B cell (primary cell): ENCODE results near the gene ADGRD2. TPM values are rescaled to one million over a fixed set of nuclear protein-coding genes. Genes with fewer than 3 reads are reported as not detected.

Experiments used
- ATAC-seq: fragments of 200-7000 bp; cut with Tn5 transposase; one replicate; pipeline ENCODE4 v1.10.0; 2021; ENCODE audit warnings: low read depth, mild to moderate bottlenecking, moderate number of reproducible peaks, moderate library complexity
- CTCF ChIA-PET: fragments of 350-600 bp; sonication (Branson Sonifier 250); formaldehyde crosslinking; loops from one replicate; lab custom pipeline; 2021; ENCODE audit warnings: antibody characterized with exemption, inconsistent platforms; lab: Charles Lee
- POLR2A ChIA-PET: fragments of 350-600 bp; sonication (Branson Sonifier 250); formaldehyde crosslinking; loops from one replicate; lab custom pipeline; 2021; ENCODE audit warnings: antibody characterized with exemption; lab: Charles Lee
- DNase-seq: peaks from one replicate; pipeline ENCODE4 v3.0.0; 2013
- H2AFZ ChIP-seq: 2 replicates; pipeline ENCODE4 v1.6.1; 2012; ENCODE audit warnings: mild to moderate bottlenecking, low read depth, low read length; ENCODE audit not compliant: insufficient read depth, poor library complexity, severe bottlenecking
- H3K27ac ChIP-seq, 2 donors: 1 replicate in 1 of 2; 2 replicates in 1 of 2; pipeline ENCODE4 v1.5.1; 2012 to 2013; ENCODE audit warnings: low read length in 2 of 2, mild to moderate bottlenecking in 2 of 2, moderate library complexity in 1 of 2
- H3K27me3 ChIP-seq, 4 experiments: fragments of 200-600 bp in 1 of 4; sonication (generic) in 1 of 4; replicated peaks in 1 of 4; 1 replicate in 2 of 4; 2 replicates in 2 of 4; pipeline versions ENCODE4 v1.6.1 to v1.7.0; 2013 to 2016; ENCODE audit warnings: low read length in 3 of 4, mild to moderate bottlenecking in 2 of 4, mixed read lengths in 1 of 4, moderate library complexity in 1 of 4; ENCODE audit not compliant: insufficient read depth in 4 of 4, control insufficient read depth in 3 of 4; ENCODE audit errors: control extremely low read depth in 1 of 4
- H3K36me3 ChIP-seq, 2 experiments: replicated peaks in 1 of 2; 1 replicate in 1 of 2; 2 replicates in 1 of 2; pipeline versions ENCODE4 v1.6.1 to v1.7.1; 2013; ENCODE audit warnings: low read length in 1 of 2; ENCODE audit not compliant: insufficient read depth in 2 of 2, control insufficient read depth in 1 of 2; ENCODE audit errors: control extremely low read depth in 1 of 2, extremely low read depth in 1 of 2
- H3K4me1 ChIP-seq, 2 donors: fragments of 200-600 bp in 1 of 2; sonication (generic) in 1 of 2; 1 replicate in 1 of 2; 2 replicates in 1 of 2; pipeline versions ENCODE4 v1.5.1 to v1.6.1; 2013 to 2017; ENCODE audit warnings: low read length in 2 of 2; ENCODE audit not compliant: control insufficient read depth in 2 of 2, insufficient read depth in 2 of 2
- H3K4me2 ChIP-seq: replicated peaks from 2 replicates; pipeline ENCODE3; 2012; ENCODE audit warnings: mild to moderate bottlenecking, low read depth, low read length; ENCODE audit not compliant: poor library complexity, severe bottlenecking
- H3K4me3 ChIP-seq, 5 experiments: fragments of 200-600 bp in 1 of 5; sonication (generic) in 1 of 5; 1 replicate in 3 of 5; 2 replicates in 2 of 5; pipeline versions ENCODE4 v1.5.1 to v1.7.0; 2011 to 2016; ENCODE audit warnings: low read length in 4 of 5, mild to moderate bottlenecking in 4 of 5, low read depth in 2 of 5, control low read depth in 1 of 5, moderate library complexity in 1 of 5; ENCODE audit not compliant: insufficient read depth in 1 of 5; ENCODE audit errors: control extremely low read depth in 1 of 5, extremely low read depth in 1 of 5
- H3K79me2 ChIP-seq: fragments of 200-600 bp; sonication (generic); one replicate; pipeline ENCODE4 v1.6.0; 2016; ENCODE audit warnings: low read length; ENCODE audit not compliant: control insufficient read depth, insufficient read depth
- H3K9ac ChIP-seq: fragments of 200-600 bp; sonication (generic); 2 replicates; pipeline ENCODE4 v1.6.1; 2017; ENCODE audit warnings: mild to moderate bottlenecking, low read length, moderate library complexity
- H3K9me3 ChIP-seq, 3 donors: one replicate each; pipeline versions ENCODE4 v1.6.1 to v1.7.1; 2013; ENCODE audit warnings: low read length in 2 of 3; ENCODE audit not compliant: control insufficient read depth in 2 of 3, insufficient read depth in 1 of 3; ENCODE audit errors: control extremely low read depth in 1 of 3
- H4K20me1 ChIP-seq: 2 replicates; pipeline ENCODE4 v1.6.0; 2012; ENCODE audit warnings: mild to moderate bottlenecking, low read length; ENCODE audit not compliant: insufficient read depth, control insufficient read depth, poor library complexity, severe bottlenecking
- H3K27ac Mint-ChIP-seq: one replicate; pipeline ENCODE4 v1.8.0; 2021; ENCODE audit warnings: mixed read lengths
- H3K27me3 Mint-ChIP-seq: one replicate; pipeline ENCODE4 v1.8.0; 2021; ENCODE audit warnings: mixed read lengths
- H3K4me1 Mint-ChIP-seq: one replicate; pipeline ENCODE4 v1.8.0; 2021; ENCODE audit warnings: mixed read lengths
- H3K4me3 Mint-ChIP-seq: one replicate; pipeline ENCODE4 v1.8.0; 2021; ENCODE audit warnings: mixed read lengths
- H3K9me3 Mint-ChIP-seq: one replicate; pipeline ENCODE4 v1.8.0; 2022; ENCODE audit warnings: mixed read lengths; ENCODE audit not compliant: insufficient read depth
- CTCF ChIP-seq: fragments of 200-600 bp; IDR thresholded peaks from one replicate; pipeline ENCODE4 v1.8.0; 2022; ENCODE audit warnings: antibody characterized with exemption, mild to moderate bottlenecking
- EZH2 ChIP-seq: IDR thresholded peaks from 2 replicates; pipeline ENCODE4 v1.6.1; 2012; ENCODE audit warnings: borderline replicate concordance, low read depth, mild to moderate bottlenecking, moderate library complexity, low read length; ENCODE audit not compliant: insufficient read depth, poor library complexity, severe bottlenecking
- WGBS: methylation state at CpG from one replicate; pipeline ENCODE4 v1.1.5; 2013; ENCODE audit warnings: missing lambda C conversion rate; ENCODE audit not compliant: insufficient coverage; 5-methylcytosine and 5-hydroxymethylcytosine counted together
- intact Hi-C: fragments of 100-400 bp; cut with micrococcal nuclease; formaldehyde crosslinking; loops from one replicate; pipeline ENCODE4 v1.10.0; 2022
- polyA plus RNA-seq: library from polyadenylated mRNA; depleted of rRNA; stranded (reverse); fragments of >200 nt; gene quantifications from 2 replicates; pipeline ENCODE4 v1.2.3, GENCODE V29; 2012
- total RNA-seq, 2 donors: library from RNA; stranded (reverse); fragments of 120-200 nt in 1 of 2; gene quantifications; 1 replicate in 1 of 2; 2 replicates in 1 of 2; pipeline versions ENCODE4 v1.2.3 to v1.2.4, GENCODE V29; 2013 to 2022

The ADGRD2 gene
- total and polyA plus RNA-seq, 2 donors (not counting 1 experiment from before 2014, with no cell fraction given) = not detected

- Histone ChIP-seq H3K4me2 (no peak overlapping the region), H3K9ac (no peak overlapping the region), H3K4me1 (no peaks in the 10 kb centered on the region), H4K20me1 (no peaks in the 10 kb centered on the region), H3K27me3 (peaks cover 0 to 14% (median 4%) of the 10 kb centered on the region in 4 experiments), H3K9me3 (peaks cover 0 to 3% (median 0%) of the 10 kb centered on the region in 3 donors), H3K4me3 (no peak overlapping the region), H3K79me2 (no peaks in the 10 kb centered on the region), H3K27ac (no peak overlapping the region), H3K36me3 (no peaks in the 10 kb centered on the region), H2AFZ (no peak overlapping the region)
- intact Hi-C loops = no loop called here
- Mint-ChIP-seq H3K27me3 (peaks cover 3% of the 10 kb centered on the region), H3K4me3 (no peak overlapping the region), H3K27ac (no peak overlapping the region), H3K9me3 (no peaks in the 10 kb centered on the region), H3K4me1 (no peaks in the 10 kb centered on the region)
- CTCF ChIA-PET = no interaction called here
- WGBS = 84% methylated on average over 11 of the region's 18 CpGs
- no peak for ATAC-seq
- no peak for DNase-seq
- POLR2A ChIA-PET = no interaction called here
- TF ChIP-seq CTCF (no peak), EZH2 (no peak)
These were observed 7.0 kb downstream of the ADGRD2 start for GRCh38 chr9:124457079-124457886.

GRCh38 chr9:124457887-124458431, 7.7 kb downstream of the ADGRD2 start:
- H3K4me1 Mint-ChIP-seq = no peaks in the 10 kb centered on the region
- no peaks in the 10 kb centered on the region for H3K9me3 Mint-ChIP-seq
- H3K4me1 ChIP-seq = no peaks in the 10 kb centered on the region
- DNase-seq (no peak), ATAC-seq (no peak)
- no peaks in the 10 kb centered on the region for H4K20me1 ChIP-seq
- no peak overlapping the region for H3K27ac ChIP-seq
- peaks cover 3% of the 10 kb centered on the region for H3K27me3 Mint-ChIP-seq
- H2AFZ ChIP-seq = no peak overlapping the region
- H3K9ac ChIP-seq = no peak overlapping the region
- ChIA-PET CTCF (no interaction called here), POLR2A (no interaction called here)
- no peak overlapping the region for H3K27ac Mint-ChIP-seq
- WGBS = 86% methylated on average over 7 of the region's 8 CpGs
- H3K9me3 ChIP-seq = no peaks in the 10 kb centered on the region
- H3K79me2 ChIP-seq = no peaks in the 10 kb centered on the region
- H3K4me3 Mint-ChIP-seq = no peak overlapping the region
- no peak overlapping the region for H3K4me3 ChIP-seq
- TF ChIP-seq CTCF = no peak
- TF ChIP-seq EZH2 = no peak
- peaks cover 0 to 9% (median 2%) of the 10 kb centered on the region in 4 experiments for H3K27me3 ChIP-seq
- intact Hi-C loops = no loop called here
- no peak overlapping the region for H3K4me2 ChIP-seq
- no peaks in the 10 kb centered on the region for H3K36me3 ChIP-seq
